Panc1 (cell line): ENCODE measurements around the gene PRDM12.

Experiments used
- POLR2AphosphoS5 ChIP-seq: IDR thresholded peaks from 2 replicates; pipeline ENCODE4 v1.6.1; 2012; ENCODE audit warnings: mild to moderate bottlenecking, low read depth, low read length, moderate library complexity
- SIN3A ChIP-seq: IDR thresholded peaks from 2 replicates; pipeline ENCODE4 v1.6.1; 2012; ENCODE audit warnings: low read depth, mild to moderate bottlenecking, low read length, moderate library complexity, borderline replicate concordance; ENCODE audit not compliant: insufficient read depth
- TCF7L2 ChIP-seq: IDR thresholded peaks from 2 replicates; pipeline ENCODE4 v1.6.1; 2011; ENCODE audit warnings: mild to moderate bottlenecking, low read depth, low read length, inconsistent platforms
- TF ChIP-seq, protein P1 (sequence below): fragments of 450-650 bp; IDR thresholded peaks from 2 replicates; pipeline ENCODE4 v1.5.1; 2017; ENCODE audit warnings: mild to moderate bottlenecking
- TF ChIP-seq, protein P2 (sequence below), 2 experiments: IDR thresholded peaks; 2 replicates each; pipeline ENCODE4 v1.6.1; 2011 to 2012; ENCODE audit warnings: low read depth in 2 of 2, control low read depth in 1 of 2, low read length in 1 of 2, mild to moderate bottlenecking in 1 of 2, moderate library complexity in 1 of 2; ENCODE audit not compliant: insufficient read depth in 1 of 2

DNA sequence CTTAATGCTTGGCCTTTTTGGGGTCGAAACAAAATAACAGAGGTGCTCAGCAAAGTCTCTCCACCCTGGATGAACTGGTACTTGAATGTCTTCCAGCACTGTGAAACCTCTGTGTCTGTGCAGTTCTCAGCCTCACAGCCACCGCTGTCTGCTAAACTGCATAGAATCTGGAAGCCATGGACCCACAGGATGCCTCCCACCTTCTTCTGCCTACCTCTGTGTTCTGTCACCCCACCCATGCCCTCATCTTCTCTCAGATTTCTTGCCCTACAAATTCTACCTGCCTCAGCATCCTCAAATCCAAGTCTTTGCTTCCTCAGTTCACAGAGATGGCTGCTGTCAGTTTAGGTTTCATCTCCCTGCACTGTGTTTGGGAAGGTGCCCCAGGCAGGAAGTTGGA lies 64.8 kb downstream of the PRDM12 start:
- TF ChIP-seq, protein P1, sequence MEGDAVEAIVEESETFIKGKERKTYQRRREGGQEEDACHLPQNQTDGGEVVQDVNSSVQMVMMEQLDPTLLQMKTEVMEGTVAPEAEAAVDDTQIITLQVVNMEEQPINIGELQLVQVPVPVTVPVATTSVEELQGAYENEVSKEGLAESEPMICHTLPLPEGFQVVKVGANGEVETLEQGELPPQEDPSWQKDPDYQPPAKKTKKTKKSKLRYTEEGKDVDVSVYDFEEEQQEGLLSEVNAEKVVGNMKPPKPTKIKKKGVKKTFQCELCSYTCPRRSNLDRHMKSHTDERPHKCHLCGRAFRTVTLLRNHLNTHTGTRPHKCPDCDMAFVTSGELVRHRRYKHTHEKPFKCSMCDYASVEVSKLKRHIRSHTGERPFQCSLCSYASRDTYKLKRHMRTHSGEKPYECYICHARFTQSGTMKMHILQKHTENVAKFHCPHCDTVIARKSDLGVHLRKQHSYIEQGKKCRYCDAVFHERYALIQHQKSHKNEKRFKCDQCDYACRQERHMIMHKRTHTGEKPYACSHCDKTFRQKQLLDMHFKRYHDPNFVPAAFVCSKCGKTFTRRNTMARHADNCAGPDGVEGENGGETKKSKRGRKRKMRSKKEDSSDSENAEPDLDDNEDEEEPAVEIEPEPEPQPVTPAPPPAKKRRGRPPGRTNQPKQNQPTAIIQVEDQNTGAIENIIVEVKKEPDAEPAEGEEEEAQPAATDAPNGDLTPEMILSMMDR, result no peak
- TF ChIP-seq, protein P2, sequence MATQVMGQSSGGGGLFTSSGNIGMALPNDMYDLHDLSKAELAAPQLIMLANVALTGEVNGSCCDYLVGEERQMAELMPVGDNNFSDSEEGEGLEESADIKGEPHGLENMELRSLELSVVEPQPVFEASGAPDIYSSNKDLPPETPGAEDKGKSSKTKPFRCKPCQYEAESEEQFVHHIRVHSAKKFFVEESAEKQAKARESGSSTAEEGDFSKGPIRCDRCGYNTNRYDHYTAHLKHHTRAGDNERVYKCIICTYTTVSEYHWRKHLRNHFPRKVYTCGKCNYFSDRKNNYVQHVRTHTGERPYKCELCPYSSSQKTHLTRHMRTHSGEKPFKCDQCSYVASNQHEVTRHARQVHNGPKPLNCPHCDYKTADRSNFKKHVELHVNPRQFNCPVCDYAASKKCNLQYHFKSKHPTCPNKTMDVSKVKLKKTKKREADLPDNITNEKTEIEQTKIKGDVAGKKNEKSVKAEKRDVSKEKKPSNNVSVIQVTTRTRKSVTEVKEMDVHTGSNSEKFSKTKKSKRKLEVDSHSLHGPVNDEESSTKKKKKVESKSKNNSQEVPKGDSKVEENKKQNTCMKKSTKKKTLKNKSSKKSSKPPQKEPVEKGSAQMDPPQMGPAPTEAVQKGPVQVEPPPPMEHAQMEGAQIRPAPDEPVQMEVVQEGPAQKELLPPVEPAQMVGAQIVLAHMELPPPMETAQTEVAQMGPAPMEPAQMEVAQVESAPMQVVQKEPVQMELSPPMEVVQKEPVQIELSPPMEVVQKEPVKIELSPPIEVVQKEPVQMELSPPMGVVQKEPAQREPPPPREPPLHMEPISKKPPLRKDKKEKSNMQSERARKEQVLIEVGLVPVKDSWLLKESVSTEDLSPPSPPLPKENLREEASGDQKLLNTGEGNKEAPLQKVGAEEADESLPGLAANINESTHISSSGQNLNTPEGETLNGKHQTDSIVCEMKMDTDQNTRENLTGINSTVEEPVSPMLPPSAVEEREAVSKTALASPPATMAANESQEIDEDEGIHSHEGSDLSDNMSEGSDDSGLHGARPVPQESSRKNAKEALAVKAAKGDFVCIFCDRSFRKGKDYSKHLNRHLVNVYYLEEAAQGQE (IDR thresholded peaks at IDR 0.05; ENCODE audit: insufficient read depth in 1 of 2, low read depth in 2 of 2, low read length in 1 of 2), result no peak
- TF ChIP-seq POLR2AphosphoS5, result no peak
- TF ChIP-seq SIN3A, result no peak
- no peak for TF ChIP-seq TCF7L2
